ENCODE results near the gene VPS11. TPM values are rescaled to one million over a fixed set of nuclear protein-coding genes. Genes with fewer than 3 reads are reported as not detected.
A peak's percentile ranks its signal among the peaks of the same experiment; 100 is the strongest.
"Not testable (repeated sequence)": the region's sequence is repeated elsewhere in the genome, so short reads cannot be mapped to it uniquely, and the experiment has no call there.

The VPS11 gene
- total and polyA plus RNA-seq, 4 donors = 21.8 to 60.5 (median 26.5) TPM

GRCh38 chr11:119030329-119031047 lies 37.1 kb upstream of the VPS11 start, which contains the start of gene SLC37A4:
Gene SLC37A4 (minus strand): TSS chr11:119030877.
- WGBS, 2 donors = 0 to 1% methylated on average over 60 to 67 of the region's 67 CpGs
- intact Hi-C loops (cut with DNase I) = no loop called here
- Histone ChIP-seq H3K27ac (ENCODE audit: low read depth in 1 of 2, low read length in 2 of 2) (peak within 1 kb of the TSS in 1 of 2 donors; percentile 61), H3K36me3 (ENCODE audit: control insufficient read depth in 1 of 2, insufficient read depth in 2 of 2, low read length in 1 of 2) (no peaks in the 10 kb centered on the region), H3K4me3 (ENCODE audit: low read length in 2 of 2) (peak within 1 kb of the TSS; percentile 32 to 86), H3K9me3 (ENCODE audit: control insufficient read depth, low read length) (no peaks in the 10 kb centered on the region), H3K4me1 (ENCODE audit: control insufficient read depth in 1 of 2, insufficient read depth in 2 of 2, low read length in 2 of 2) (no peaks in the 10 kb centered on the region), H3K27me3 (ENCODE audit: control insufficient read depth in 1 of 2, insufficient read depth in 2 of 2, low read length in 1 of 2) (no peaks in the 10 kb centered on the region)
- ATAC-seq (ENCODE audit: low FRiP score) (peak; percentile 97), DNase-seq (peak; percentile 99)

DNA sequence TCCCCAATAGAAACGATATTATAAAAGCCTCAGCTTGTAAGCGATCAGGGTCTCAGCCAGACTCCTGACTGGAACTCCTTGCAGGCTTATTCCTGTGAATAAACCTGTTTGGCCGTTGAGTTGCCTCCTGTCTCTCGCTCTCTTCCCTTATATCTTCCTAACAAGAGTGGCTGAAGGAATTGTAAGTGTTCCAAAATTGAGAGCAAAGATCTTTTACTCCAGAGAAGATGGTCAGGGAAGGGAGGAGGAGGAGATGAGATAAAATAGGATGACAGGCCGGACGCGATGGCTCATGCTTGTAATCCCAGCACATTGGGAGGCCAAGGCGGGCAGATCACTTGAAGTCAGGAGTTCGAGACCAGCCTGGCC lies 35.7 kb upstream of the VPS11 start:
- Histone ChIP-seq H3K27me3 (ENCODE audit: control insufficient read depth in 1 of 2, insufficient read depth in 2 of 2, low read length in 1 of 2) (no peaks in the 10 kb centered on the region), H3K9me3 (ENCODE audit: control insufficient read depth, low read length) (no peaks in the 10 kb centered on the region), H3K4me1 (ENCODE audit: control insufficient read depth in 1 of 2, insufficient read depth in 2 of 2, low read length in 2 of 2) (no peaks in the 10 kb centered on the region), H3K4me3 (ENCODE audit: low read length in 2 of 2) (no peak overlapping the region), H3K27ac (ENCODE audit: low read depth in 1 of 2, low read length in 2 of 2) (no peak overlapping the region), H3K36me3 (ENCODE audit: control insufficient read depth in 1 of 2, insufficient read depth in 2 of 2, low read length in 1 of 2) (no peaks in the 10 kb centered on the region)
- no peak for DNase-seq
- intact Hi-C loops (cut with DNase I) = no loop called here
- no peak for ATAC-seq (ENCODE audit: low FRiP score)
- 79 to 87% methylated on average over 9 of the region's 9 CpGs for WGBS, 2 donors

DNA sequence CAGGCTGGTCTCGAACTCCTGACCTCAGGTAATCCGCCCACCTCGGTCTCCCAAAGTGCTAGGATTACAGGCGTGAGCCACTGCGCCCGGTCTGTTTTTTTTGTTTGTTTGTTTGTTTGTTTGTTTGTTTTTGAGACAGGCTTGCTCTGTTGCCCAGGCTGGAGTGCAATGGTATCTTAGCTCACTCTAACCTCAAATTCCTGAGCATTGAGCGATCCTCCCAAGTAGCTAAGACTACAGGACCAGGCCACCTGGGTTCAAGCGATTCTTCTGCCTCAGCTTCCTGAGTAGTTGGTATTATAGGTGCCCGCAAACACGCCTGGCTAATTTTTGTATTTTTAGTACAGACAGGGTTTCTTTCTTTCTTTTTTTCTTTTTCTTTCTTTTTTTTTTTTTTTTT lies 34.2 kb upstream of the VPS11 start:
- H3K9me3 ChIP-seq (ENCODE audit: control insufficient read depth, low read length); H3K4me1 ChIP-seq (ENCODE audit: control insufficient read depth in 1 of 2, insufficient read depth in 2 of 2, low read length in 2 of 2); H3K27ac ChIP-seq (ENCODE audit: low read depth in 1 of 2, low read length in 2 of 2); intact Hi-C loops (cut with DNase I); H3K27me3 ChIP-seq (ENCODE audit: control insufficient read depth in 1 of 2, insufficient read depth in 2 of 2, low read length in 1 of 2); H3K36me3 ChIP-seq (ENCODE audit: control insufficient read depth in 1 of 2, insufficient read depth in 2 of 2, low read length in 1 of 2); H3K4me3 ChIP-seq (ENCODE audit: low read length in 2 of 2); ATAC-seq (ENCODE audit: low FRiP score): not testable (repeated sequence)
- DNase-seq = peak in 1 of 2 donors; percentile 36
- WGBS, 2 donors = 83 to 88% methylated on average over 10 of the region's 10 CpGs

DNA sequence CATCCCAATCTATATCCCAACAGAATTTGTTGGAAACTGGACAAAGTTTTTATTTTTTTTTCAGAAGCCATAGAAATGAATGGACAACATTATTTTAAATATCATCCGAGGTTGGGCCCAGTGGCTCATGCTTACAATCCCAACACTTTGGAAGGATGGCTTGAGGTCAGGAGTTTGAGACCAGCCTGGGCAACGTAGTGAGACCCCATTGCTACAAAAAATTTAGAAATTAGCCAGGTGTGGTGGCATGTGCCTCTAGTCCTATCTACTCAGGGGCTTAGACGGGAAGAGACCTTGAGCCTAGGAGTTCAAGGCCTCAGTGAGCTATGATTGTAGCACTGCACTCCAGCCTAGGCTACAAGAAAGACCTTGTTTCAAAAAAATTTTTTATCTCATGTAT lies 32.8 kb upstream of the VPS11 start:
- Histone ChIP-seq H3K36me3 (ENCODE audit: control insufficient read depth in 1 of 2, insufficient read depth in 2 of 2, low read length in 1 of 2) (no peaks in the 10 kb centered on the region), H3K4me3 (ENCODE audit: low read length in 2 of 2) (no peak overlapping the region), H3K27me3 (ENCODE audit: control insufficient read depth in 1 of 2, insufficient read depth in 2 of 2, low read length in 1 of 2) (no peaks in the 10 kb centered on the region), H3K9me3 (ENCODE audit: control insufficient read depth, low read length) (no peaks in the 10 kb centered on the region), H3K4me1 (ENCODE audit: control insufficient read depth in 1 of 2, insufficient read depth in 2 of 2, low read length in 2 of 2) (no peaks in the 10 kb centered on the region), H3K27ac (ENCODE audit: low read depth in 1 of 2, low read length in 2 of 2) (no peak overlapping the region)
- WGBS, 2 donors = 76 to 81% methylated on average over 3 of the region's 3 CpGs
- intact Hi-C loops (cut with DNase I) = no loop called here
- no peak for ATAC-seq (ENCODE audit: low FRiP score)
- no peak for DNase-seq

- H3K4me1 ChIP-seq (ENCODE audit: control insufficient read depth in 1 of 2, insufficient read depth in 2 of 2, low read length in 2 of 2) = no peaks in the 10 kb centered on the region
- H3K27ac ChIP-seq (ENCODE audit: low read depth in 1 of 2, low read length in 2 of 2) = no peak overlapping the region
- 86% methylated on average over 5 of the region's 5 CpGs for WGBS, 2 donors
- DNase-seq = peak in 1 of 2 donors; percentile 31
- H3K9me3 ChIP-seq (ENCODE audit: control insufficient read depth, low read length) = no peaks in the 10 kb centered on the region
- no peak overlapping the region for H3K4me3 ChIP-seq (ENCODE audit: low read length in 2 of 2)
- no peaks in the 10 kb centered on the region for H3K36me3 ChIP-seq (ENCODE audit: control insufficient read depth in 1 of 2, insufficient read depth in 2 of 2, low read length in 1 of 2)
- intact Hi-C loops (cut with DNase I) = no loop called here
- ATAC-seq (ENCODE audit: low FRiP score) = no peak
- H3K27me3 ChIP-seq (ENCODE audit: control insufficient read depth in 1 of 2, insufficient read depth in 2 of 2, low read length in 1 of 2) = no peaks in the 10 kb centered on the region
These were observed 28.7 kb upstream of the VPS11 start for GRCh38 chr11:119038884-119039283.

GRCh38 chr11:119039471-119039870 lies 28.1 kb upstream of the VPS11 start:
- intact Hi-C loops (cut with DNase I); H3K27me3 ChIP-seq (ENCODE audit: control insufficient read depth in 1 of 2, insufficient read depth in 2 of 2, low read length in 1 of 2): not testable (repeated sequence)

DNA sequence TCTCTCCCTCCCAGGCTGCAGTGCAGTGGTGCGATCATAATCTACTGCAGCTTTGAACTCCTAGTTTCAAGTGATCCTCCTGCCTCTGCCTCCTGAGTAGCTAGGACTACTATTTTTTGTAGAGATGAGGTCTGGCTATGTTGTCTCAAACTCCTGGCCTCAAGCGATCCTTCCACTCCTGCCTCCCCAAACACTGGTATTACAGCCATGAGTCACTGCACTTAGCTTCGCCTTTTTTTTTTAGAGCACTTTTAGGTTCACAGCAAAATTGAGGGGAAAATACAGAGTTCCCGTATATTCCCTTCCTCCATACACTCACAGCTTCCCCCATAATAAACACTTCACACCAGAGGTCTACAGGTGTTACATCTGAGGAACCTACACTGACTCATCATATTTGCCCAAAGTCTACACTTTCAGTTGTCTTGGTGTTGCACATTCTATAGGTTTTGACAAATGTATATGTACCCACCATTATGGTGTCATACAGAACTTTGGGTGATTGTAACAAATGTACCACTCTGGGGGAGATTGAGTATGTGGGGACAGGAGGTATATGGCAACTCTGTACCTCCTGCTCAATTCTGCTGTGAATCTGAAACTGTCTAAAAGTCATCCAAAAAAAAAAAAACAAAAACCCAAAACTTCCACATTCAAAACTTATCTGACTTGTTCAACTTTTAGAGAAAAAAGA lies 25.6 kb upstream of the VPS11 start:
- Histone ChIP-seq H3K27me3 (ENCODE audit: control insufficient read depth in 1 of 2, insufficient read depth in 2 of 2, low read length in 1 of 2) (no peaks in the 10 kb centered on the region), H3K36me3 (ENCODE audit: control insufficient read depth in 1 of 2, insufficient read depth in 2 of 2, low read length in 1 of 2) (peaks cover 0 to 4% of the 10 kb centered on the region in 2 donors), H3K4me1 (ENCODE audit: control insufficient read depth in 1 of 2, insufficient read depth in 2 of 2, low read length in 2 of 2) (no peaks in the 10 kb centered on the region), H3K4me3 (ENCODE audit: low read length in 2 of 2) (no peak overlapping the region), H3K9me3 (ENCODE audit: control insufficient read depth, low read length) (no peaks in the 10 kb centered on the region), H3K27ac (ENCODE audit: low read depth in 1 of 2, low read length in 2 of 2) (no peak overlapping the region)
- no peak for DNase-seq
- no peak for ATAC-seq (ENCODE audit: low FRiP score)
- 82 to 84% methylated on average over 4 of the region's 4 CpGs for WGBS, 2 donors
- intact Hi-C loops (cut with DNase I) = no loop called here

More at GRCh38 chr11:119039471-119039870, 28.1 kb upstream of the VPS11 start:
- H3K36me3 ChIP-seq (ENCODE audit: control insufficient read depth in 1 of 2, insufficient read depth in 2 of 2, low read length in 1 of 2); H3K27ac ChIP-seq (ENCODE audit: low read depth in 1 of 2, low read length in 2 of 2); H3K9me3 ChIP-seq (ENCODE audit: control insufficient read depth, low read length); ATAC-seq (ENCODE audit: low FRiP score); DNase-seq; H3K4me1 ChIP-seq (ENCODE audit: control insufficient read depth in 1 of 2, insufficient read depth in 2 of 2, low read length in 2 of 2); H3K4me3 ChIP-seq (ENCODE audit: low read length in 2 of 2): not testable (repeated sequence)
- 46% methylated on average over 7 to 11 of the region's 11 CpGs for WGBS, 2 donors

DNA sequence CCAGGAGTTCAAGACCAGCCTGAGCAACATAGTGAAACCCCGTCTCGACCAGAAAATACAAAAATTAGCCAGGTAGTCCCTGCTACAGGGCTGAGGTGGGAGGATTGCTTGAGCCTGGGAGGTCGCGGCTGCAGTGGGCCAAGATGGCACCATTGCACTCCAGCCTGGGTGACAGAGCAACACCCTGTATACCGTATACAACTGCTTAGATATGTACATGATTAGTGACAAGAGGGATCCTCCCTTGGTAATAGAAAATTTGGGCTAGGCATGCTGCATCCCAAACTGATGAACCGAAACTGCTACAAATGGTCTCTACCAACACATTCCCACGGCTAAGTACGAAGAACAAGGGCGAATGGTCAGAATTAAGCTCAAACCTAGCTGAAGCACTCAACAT lies 24.7 kb upstream of the VPS11 start:
- H3K4me3 ChIP-seq (ENCODE audit: low read length in 2 of 2) = no peak overlapping the region
- H3K9me3 ChIP-seq (ENCODE audit: control insufficient read depth, low read length) = no peaks in the 10 kb centered on the region
- ATAC-seq (ENCODE audit: low FRiP score) (no peak), DNase-seq (no peak)
- peaks cover 0 to 8% of the 10 kb centered on the region in 2 donors for H3K36me3 ChIP-seq (ENCODE audit: control insufficient read depth in 1 of 2, insufficient read depth in 2 of 2, low read length in 1 of 2)
- intact Hi-C loops (cut with DNase I) = no loop called here
- no peaks in the 10 kb centered on the region for H3K4me1 ChIP-seq (ENCODE audit: control insufficient read depth in 1 of 2, insufficient read depth in 2 of 2, low read length in 2 of 2)
- H3K27ac ChIP-seq (ENCODE audit: low read depth in 1 of 2, low read length in 2 of 2) = no peak overlapping the region
- no peaks in the 10 kb centered on the region for H3K27me3 ChIP-seq (ENCODE audit: control insufficient read depth in 1 of 2, insufficient read depth in 2 of 2, low read length in 1 of 2)
- 89 to 91% methylated on average over 9 of the region's 9 CpGs for WGBS, 2 donors

GRCh38 chr11:119044708-119045107 lies 22.9 kb upstream of the VPS11 start:
- no peak overlapping the region for H3K27ac ChIP-seq (ENCODE audit: low read depth in 1 of 2, low read length in 2 of 2)
- DNase-seq (no peak), ATAC-seq (ENCODE audit: low FRiP score) (no peak)
- no peak overlapping the region for H3K4me3 ChIP-seq (ENCODE audit: low read length in 2 of 2)
- peaks cover 0 to 8% of the 10 kb centered on the region in 2 donors for H3K36me3 ChIP-seq (ENCODE audit: control insufficient read depth in 1 of 2, insufficient read depth in 2 of 2, low read length in 1 of 2)
- 55 to 65% methylated on average over 6 of the region's 6 CpGs for WGBS, 2 donors
- no peaks in the 10 kb centered on the region for H3K4me1 ChIP-seq (ENCODE audit: control insufficient read depth in 1 of 2, insufficient read depth in 2 of 2, low read length in 2 of 2)
- no peaks in the 10 kb centered on the region for H3K9me3 ChIP-seq (ENCODE audit: control insufficient read depth, low read length)
- H3K27me3 ChIP-seq (ENCODE audit: control insufficient read depth in 1 of 2, insufficient read depth in 2 of 2, low read length in 1 of 2) = no peaks in the 10 kb centered on the region
- intact Hi-C loops (cut with DNase I) = no loop called here

Data from aorta (tissue), 5 donors.